Smooth muscle cell (in vitro differentiated cells): ENCODE results near the gene CNIH2. TPM values are rescaled to one million over a fixed set of nuclear protein-coding genes. Genes with fewer than 3 reads are reported as not detected.
A peak's percentile ranks its signal among the peaks of the same experiment; 100 is the strongest.

Experiments
- DNase-seq: peaks from one replicate; lab custom pipeline; 2025; ENCODE audit not compliant: unreplicated experiment; lab: John Stamatoyannopoulos, UW
- H2AFZ ChIP-seq: fragments of 200-600 bp; sonication (generic); 2 replicates; pipeline ENCODE4 v1.6.0; 2016; ENCODE audit warnings: antibody characterized with exemption, low read depth, mild to moderate bottlenecking
- H3F3A ChIP-seq: fragments of 200-600 bp; sonication (generic); 2 replicates; pipeline ENCODE4 v1.6.0; 2017; ENCODE audit warnings: antibody characterized with exemption, low read depth
- H3K27ac ChIP-seq: fragments of 200-600 bp; sonication (generic); 2 replicates; pipeline ENCODE4 v1.5.1; 2016; ENCODE audit warnings: low read depth, mild to moderate bottlenecking
- H3K27me3 ChIP-seq: fragments of 200-600 bp; sonication (generic); 2 replicates; pipeline ENCODE4 v1.6.1; 2016; ENCODE audit warnings: low read depth, mild to moderate bottlenecking
- H3K36me3 ChIP-seq: fragments of 200-600 bp; sonication (generic); 2 replicates; pipeline ENCODE4 v1.5.1; 2016; ENCODE audit warnings: low read depth
- H3K4me1 ChIP-seq: fragments of 200-600 bp; sonication (generic); 2 replicates; pipeline ENCODE4 v1.5.1; 2016; ENCODE audit warnings: low read depth
- H3K4me2 ChIP-seq: fragments of 200-600 bp; sonication (generic); 2 replicates; pipeline ENCODE4 v1.6.0; 2016; ENCODE audit warnings: mild to moderate bottlenecking
- H3K4me3 ChIP-seq: fragments of 200-600 bp; sonication (generic); 2 replicates; pipeline ENCODE4 v1.5.1; 2016; ENCODE audit warnings: mild to moderate bottlenecking
- H3K79me2 ChIP-seq: fragments of 200-600 bp; sonication (generic); 2 replicates; pipeline ENCODE4 v1.6.0; 2016; ENCODE audit warnings: low read depth, mild to moderate bottlenecking
- H3K9ac ChIP-seq: fragments of 200-600 bp; sonication (generic); 2 replicates; pipeline ENCODE4 v1.6.0; 2016; ENCODE audit warnings: low read depth
- H3K9me3 ChIP-seq: fragments of 200-600 bp; sonication (generic); replicated peaks from 2 replicates; pipeline ENCODE4 v1.5.1; 2016; ENCODE audit warnings: low read depth
- H4K20me1 ChIP-seq: fragments of 200-600 bp; sonication (generic); 2 replicates; pipeline ENCODE4 v1.6.0; 2016; ENCODE audit warnings: low read depth
- WGBS: methylation state at CpG from one replicate; pipeline ENCODE4 v1.1.7; 2016; ENCODE audit warnings: low lambda C conversion rate; 5-methylcytosine and 5-hydroxymethylcytosine counted together
- polyA plus RNA-seq: library from polyadenylated mRNA; unstranded; fragments of >200 nt; fragmentation: Nextera tagmentation; extraction: Ambion mirVana; gene quantifications from 2 replicates; pipeline ENCODE4 v1.2.1, GENCODE V29; 2016
- total RNA-seq: library from RNA; depleted of rRNA; stranded (reverse); fragments of >200 nt; gene quantifications from 2 replicates; pipeline ENCODE4 v1.2.3, GENCODE V29; 2014
- TF ChIP-seq, protein P1 (sequence below): fragments of 200-600 bp; sonication (generic); IDR thresholded peaks from 2 replicates; pipeline ENCODE4 v1.5.1; 2017; ENCODE audit warnings: borderline replicate concordance, mild to moderate bottlenecking, antibody characterized with exemption; ENCODE audit not compliant: insufficient read depth, poor library complexity, severe bottlenecking

The CNIH2 gene
- total and polyA plus RNA-seq, 2 experiments from 2014 or later: 12.2 to 17.0 TPM

GRCh38 chr11:66287211-66287888 is 9.4 kb downstream of the CNIH2 start:
- Histone ChIP-seq H3K27me3 (peaks cover 19% of the 10 kb centered on the region), H3K4me1 (peaks cover 20% of the 10 kb centered on the region), H3K27ac (peak overlapping the region; percentile 93), H3K9ac (peak overlapping the region; percentile 90), H4K20me1 (peaks cover 53% of the 10 kb centered on the region), H3K4me2 (peak overlapping the region; percentile 86), H3K79me2 (peaks cover 35% of the 10 kb centered on the region), H3K9me3 (no peaks in the 10 kb centered on the region), H3K36me3 (no peaks in the 10 kb centered on the region), H3F3A (no peaks in the 10 kb centered on the region), H2AFZ (no peak overlapping the region), H3K4me3 (peak overlapping the region; percentile 71)
- TF ChIP-seq, protein P1, sequence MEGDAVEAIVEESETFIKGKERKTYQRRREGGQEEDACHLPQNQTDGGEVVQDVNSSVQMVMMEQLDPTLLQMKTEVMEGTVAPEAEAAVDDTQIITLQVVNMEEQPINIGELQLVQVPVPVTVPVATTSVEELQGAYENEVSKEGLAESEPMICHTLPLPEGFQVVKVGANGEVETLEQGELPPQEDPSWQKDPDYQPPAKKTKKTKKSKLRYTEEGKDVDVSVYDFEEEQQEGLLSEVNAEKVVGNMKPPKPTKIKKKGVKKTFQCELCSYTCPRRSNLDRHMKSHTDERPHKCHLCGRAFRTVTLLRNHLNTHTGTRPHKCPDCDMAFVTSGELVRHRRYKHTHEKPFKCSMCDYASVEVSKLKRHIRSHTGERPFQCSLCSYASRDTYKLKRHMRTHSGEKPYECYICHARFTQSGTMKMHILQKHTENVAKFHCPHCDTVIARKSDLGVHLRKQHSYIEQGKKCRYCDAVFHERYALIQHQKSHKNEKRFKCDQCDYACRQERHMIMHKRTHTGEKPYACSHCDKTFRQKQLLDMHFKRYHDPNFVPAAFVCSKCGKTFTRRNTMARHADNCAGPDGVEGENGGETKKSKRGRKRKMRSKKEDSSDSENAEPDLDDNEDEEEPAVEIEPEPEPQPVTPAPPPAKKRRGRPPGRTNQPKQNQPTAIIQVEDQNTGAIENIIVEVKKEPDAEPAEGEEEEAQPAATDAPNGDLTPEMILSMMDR: no peak
- no peak for DNase-seq
- WGBS: 96% methylated on average over 10 of the region's 10 CpGs

GRCh38 chr11:66287889-66288670 is 10.1 kb downstream of the CNIH2 start:
- DNase-seq: no peak
- Histone ChIP-seq H3K27ac (peak overlapping the region; percentile 93), H3K9me3 (no peaks in the 10 kb centered on the region), H3K4me2 (peak overlapping the region; percentile 86), H2AFZ (no peak overlapping the region), H3K79me2 (peaks cover 35% of the 10 kb centered on the region), H3K9ac (peak overlapping the region; percentile 90), H3F3A (no peaks in the 10 kb centered on the region), H3K4me1 (peaks cover 15% of the 10 kb centered on the region), H3K27me3 (peaks cover 26% of the 10 kb centered on the region), H3K36me3 (no peaks in the 10 kb centered on the region), H4K20me1 (peaks cover 47% of the 10 kb centered on the region), H3K4me3 (peak overlapping the region; percentile 71)
- TF ChIP-seq, protein P1: no peak
- WGBS: 44% methylated on average over 20 of the region's 20 CpGs

- H3K27me3 ChIP-seq: peaks cover 35% of the 10 kb centered on the region
- H3K27ac ChIP-seq: peak within 1 kb of the TSS; percentile 93
- peaks cover 15% of the 10 kb centered on the region for H3K4me1 ChIP-seq
- peaks cover 41% of the 10 kb centered on the region for H4K20me1 ChIP-seq
- H3F3A ChIP-seq: no peaks in the 10 kb centered on the region
- H3K79me2 ChIP-seq: peaks cover 35% of the 10 kb centered on the region
- peak; percentile 94 for DNase-seq
- no peak within 1 kb of the TSS for H2AFZ ChIP-seq
- no peaks in the 10 kb centered on the region for H3K36me3 ChIP-seq
- TF ChIP-seq, protein P1: no peak
- peak within 1 kb of the TSS; percentile 90 for H3K9ac ChIP-seq
- WGBS: under 1% methylated on average over 63 of the region's 87 CpGs
- H3K9me3 ChIP-seq: no peaks in the 10 kb centered on the region
- peak within 1 kb of the TSS; percentile 86 for H3K4me2 ChIP-seq
- H3K4me3 ChIP-seq: peak within 1 kb of the TSS; percentile 71
Observed at GRCh38 chr11:66288671-66289547, 10.9 kb downstream of the CNIH2 start, which contains the start of gene YIF1A. YIF1A (minus strand) TSS chr11:66289143; CDS start chr11:66288985, 158 bp downstream.
